ENCODE data around the gene OTULIN.

OTULIN gene

GRCh38 chr5:14664270-14665100 is at the start of gene OTULIN:
Gene OTULIN (plus strand): TSS chr5:14664718. CDS start chr5:14664826, 108 bp downstream.
- FAIRE-seq = no peak

- no peak for FAIRE-seq
Observed at GRCh38 chr5:14615365-14615764, 49.2 kb upstream of the OTULIN start.

GRCh38 chr5:14617441-14617840 is 47.1 kb upstream of the OTULIN start:
- no peak for FAIRE-seq

- FAIRE-seq = no peak
Observed at GRCh38 chr5:14627270-14627669, 37.2 kb upstream of the OTULIN start.

- no peak for FAIRE-seq
Observed at GRCh38 chr5:14628346-14628745, 36.2 kb upstream of the OTULIN start.

GRCh38 chr5:14630671-14631070 is 33.8 kb upstream of the OTULIN start:
- FAIRE-seq = no peak

- FAIRE-seq = no peak
Observed at GRCh38 chr5:14635656-14636055, 28.9 kb upstream of the OTULIN start.

- no peak for FAIRE-seq
Observed at GRCh38 chr5:14640765-14641164, 23.8 kb upstream of the OTULIN start.

- no peak for FAIRE-seq
Observed at GRCh38 chr5:14644623-14645237, 19.8 kb upstream of the OTULIN start.

GRCh38 chr5:14650052-14650451 is 14.5 kb upstream of the OTULIN start:
- FAIRE-seq = no peak

GRCh38 chr5:14655146-14655741 is 9.3 kb upstream of the OTULIN start:
- no peak for FAIRE-seq

GRCh38 chr5:14656898-14657297 is 7.6 kb upstream of the OTULIN start:
- no peak for FAIRE-seq

- FAIRE-seq = no peak
Observed at GRCh38 chr5:14659821-14660607, 4.5 kb upstream of the OTULIN start.

GRCh38 chr5:14660833-14661232 is 3.7 kb upstream of the OTULIN start:
- FAIRE-seq = no peak

GRCh38 chr5:14662721-14663260 is 1.7 kb upstream of the OTULIN start:
- FAIRE-seq = no peak

- FAIRE-seq = no peak
Observed at GRCh38 chr5:14663734-14664269, 716 bp upstream of the OTULIN start.

- FAIRE-seq = no peak
Observed at GRCh38 chr5:14665101-14665822, 744 bp downstream of the OTULIN start.

- no peak for FAIRE-seq
Observed at GRCh38 chr5:14665949-14666348, 1.4 kb downstream of the OTULIN start.

GRCh38 chr5:14666357-14666756 is 1.8 kb downstream of the OTULIN start:
- no peak for FAIRE-seq

- no peak for FAIRE-seq
Observed at GRCh38 chr5:14667290-14667689, 2.8 kb downstream of the OTULIN start.

GRCh38 chr5:14667770-14668169 is 3.3 kb downstream of the OTULIN start:
- no peak for FAIRE-seq

GRCh38 chr5:14668181-14668591 is 3.7 kb downstream of the OTULIN start:
- no peak for FAIRE-seq

Data from A204.1 (cell line).